HG02610 (cell line): ENCODE measurements around the gene DNASE1L3.

Source experiments
- ATAC-seq: cut with Tn5 transposase; IDR thresholded peaks from one replicate; pipeline ENCODE4 v1.9.1; 2021; ENCODE audit warnings: mild to moderate bottlenecking, moderate library complexity; ENCODE audit not compliant: unreplicated experiment

The DNASE1L3 gene

DNA sequence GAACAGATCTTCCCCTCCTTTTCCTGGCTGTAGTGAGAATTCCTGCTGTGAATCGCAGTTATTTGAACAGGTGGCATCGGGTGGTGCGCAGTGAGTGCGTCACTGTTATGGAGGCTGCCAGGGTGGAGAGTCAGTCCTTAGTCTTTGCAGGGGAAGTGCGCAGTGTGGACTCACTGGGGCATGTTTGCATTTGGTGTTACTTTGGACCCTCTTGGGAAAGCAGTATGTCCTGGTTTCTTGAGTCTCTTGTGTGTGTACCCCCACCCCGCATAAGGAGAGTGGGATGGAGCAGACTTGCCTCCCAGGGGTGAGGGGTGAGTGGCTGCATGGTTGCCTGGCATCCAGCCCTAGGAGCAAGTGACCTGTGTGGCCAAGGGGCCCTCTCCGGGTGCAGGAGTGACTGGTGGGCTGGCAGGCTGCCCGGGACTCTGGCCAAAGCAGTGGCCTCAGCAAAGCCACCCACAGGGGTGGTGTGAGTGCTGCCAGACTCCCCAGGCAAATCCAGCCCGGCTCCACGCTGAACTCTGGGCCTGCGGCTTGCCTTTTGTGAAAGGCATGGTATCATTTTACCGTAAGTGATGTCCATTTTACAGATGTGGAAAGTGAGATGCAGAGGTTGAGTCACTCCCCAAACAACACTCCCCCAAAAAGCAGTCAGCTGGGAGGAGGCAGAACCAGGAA is 46.4 kb downstream of the DNASE1L3 start:
- no peak for ATAC-seq

DNA sequence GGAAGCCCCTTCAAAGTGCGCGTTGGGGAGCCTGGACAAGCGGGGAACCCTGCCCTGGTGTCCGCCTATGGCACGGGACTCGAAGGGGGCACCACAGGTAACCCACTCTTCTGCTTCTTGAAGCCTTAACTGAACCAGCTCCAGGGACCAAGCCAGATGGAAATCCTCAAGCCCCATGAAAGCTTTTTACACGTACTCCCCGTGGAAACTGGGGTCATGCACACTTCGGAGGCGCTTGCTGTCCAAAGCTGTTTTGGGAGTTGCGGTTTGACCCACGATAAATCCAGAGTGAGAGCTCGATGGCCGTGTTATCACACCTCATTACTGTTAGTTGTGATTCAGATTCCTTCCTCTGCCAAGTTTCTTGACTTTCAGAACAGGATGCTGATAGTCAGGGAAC is 47.5 kb downstream of the DNASE1L3 start:
- no peak for ATAC-seq

DNA sequence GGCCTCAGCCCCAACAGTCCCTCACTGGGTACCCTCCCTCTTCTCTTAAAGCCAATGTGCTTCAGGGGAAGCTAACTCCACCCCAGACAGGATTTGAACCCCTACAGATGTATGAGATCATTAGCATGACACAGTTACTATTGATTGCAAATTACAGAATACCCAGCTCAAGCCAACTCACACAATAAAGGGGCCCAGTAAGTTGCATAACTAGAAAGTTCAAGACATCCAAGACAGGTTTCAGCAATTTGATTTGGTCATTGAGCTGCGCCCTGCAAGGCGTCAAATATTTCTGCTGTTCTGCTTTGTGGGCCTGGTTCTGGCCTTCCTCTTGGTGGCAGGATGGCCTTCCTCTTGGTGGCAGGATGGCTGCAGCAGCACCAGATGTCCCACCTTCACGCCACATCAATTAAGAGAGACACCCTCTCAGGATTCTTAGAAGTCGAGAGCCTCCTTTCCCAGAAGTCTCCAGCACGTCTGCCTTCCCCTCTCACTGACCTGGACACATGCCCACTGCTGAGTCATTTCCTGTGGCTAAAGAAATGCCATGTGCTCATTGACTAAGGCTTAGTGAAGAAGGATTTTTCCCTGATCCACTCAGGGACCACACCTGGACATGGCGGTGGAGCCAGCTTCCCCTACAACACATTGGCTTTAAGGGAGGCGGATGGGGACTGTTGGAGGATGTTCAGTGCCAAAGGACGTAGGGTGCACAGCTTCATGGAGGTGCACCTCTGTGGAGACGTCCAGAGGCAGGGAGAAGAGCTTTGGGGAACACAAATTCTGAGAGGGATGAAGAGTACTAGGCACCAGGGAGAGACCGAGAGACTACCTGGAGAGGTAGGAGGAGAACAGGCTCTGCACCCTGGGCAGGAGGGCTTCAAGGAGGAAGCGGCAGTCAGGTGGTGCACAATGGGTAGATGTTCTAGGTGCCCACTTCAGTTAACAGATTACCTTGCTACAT is 49.1 kb downstream of the DNASE1L3 start:
- ATAC-seq: no peak

DNA sequence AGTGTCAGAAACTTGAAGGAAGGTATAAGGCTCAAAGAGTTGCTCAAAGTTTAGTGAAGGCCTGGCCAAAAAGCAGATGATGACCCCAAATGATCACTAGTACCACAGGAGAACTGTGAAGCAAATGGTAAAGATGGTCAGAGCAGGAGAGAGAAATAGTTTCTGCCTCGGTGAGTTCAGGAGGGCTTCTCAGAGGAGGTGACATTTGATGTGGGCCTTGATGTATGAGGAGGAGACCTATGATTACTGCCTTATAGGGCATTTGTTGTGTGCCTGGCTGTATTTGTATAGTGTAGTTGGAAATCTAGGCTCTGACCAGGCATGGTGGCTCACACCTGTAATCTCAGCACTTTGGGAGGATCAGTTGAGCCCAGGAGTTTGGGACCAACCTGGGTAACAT is 50.4 kb downstream of the DNASE1L3 start:
- ATAC-seq: no peak

DNA sequence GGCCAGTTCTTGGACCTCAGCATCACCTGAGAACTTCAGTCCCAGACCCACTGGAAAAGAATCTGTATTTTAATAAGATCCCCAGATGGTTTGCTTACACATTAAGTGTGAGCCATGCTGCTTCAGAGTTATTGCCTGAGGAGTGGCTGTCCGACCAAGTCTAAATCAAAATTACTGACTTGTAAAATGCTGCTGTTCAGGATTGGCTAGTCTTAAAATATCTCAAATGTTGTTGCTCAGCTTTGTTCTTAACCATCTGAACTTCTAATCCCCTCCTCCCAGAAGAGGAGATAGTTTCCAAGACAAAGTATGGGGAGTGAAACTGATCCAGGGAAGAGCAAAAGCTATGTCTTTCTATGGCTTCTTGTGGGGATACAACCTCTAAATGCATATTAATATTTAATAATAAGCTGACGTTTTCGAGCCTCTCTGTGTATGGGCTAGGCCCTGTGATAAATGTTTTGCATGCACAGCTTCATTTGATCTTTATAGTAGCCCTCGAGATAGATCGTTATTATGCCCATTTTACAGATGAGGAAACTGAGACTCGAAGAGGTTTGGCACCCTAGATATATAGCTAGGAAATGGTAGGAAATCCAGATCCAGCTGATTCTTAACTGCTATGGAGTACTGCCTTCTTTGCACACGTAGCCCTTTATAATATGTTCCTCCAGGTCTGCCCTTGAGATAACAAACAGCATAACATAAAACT is 52.2 kb downstream of the DNASE1L3 start:
- ATAC-seq: no peak

DNA sequence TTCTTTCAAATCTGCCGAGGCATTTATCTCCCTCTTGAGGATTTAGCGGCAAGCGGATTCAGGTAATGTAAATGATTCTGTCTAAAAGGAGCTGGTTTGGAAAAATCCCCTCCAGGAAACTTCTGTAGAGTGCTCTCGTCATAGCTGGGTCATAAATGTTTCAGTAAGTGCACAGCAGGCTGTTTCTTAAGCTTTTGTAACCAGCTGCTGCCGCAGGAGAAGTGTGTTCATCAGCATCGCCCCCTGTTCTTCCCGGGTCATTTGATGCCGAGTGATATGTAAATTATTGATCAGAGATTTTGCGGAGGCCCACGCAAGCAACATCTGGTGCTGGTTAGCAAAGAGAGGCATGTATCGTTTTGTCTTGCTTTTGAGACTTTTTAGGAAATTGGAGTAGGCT is 53.1 kb downstream of the DNASE1L3 start:
- ATAC-seq: no peak

DNA sequence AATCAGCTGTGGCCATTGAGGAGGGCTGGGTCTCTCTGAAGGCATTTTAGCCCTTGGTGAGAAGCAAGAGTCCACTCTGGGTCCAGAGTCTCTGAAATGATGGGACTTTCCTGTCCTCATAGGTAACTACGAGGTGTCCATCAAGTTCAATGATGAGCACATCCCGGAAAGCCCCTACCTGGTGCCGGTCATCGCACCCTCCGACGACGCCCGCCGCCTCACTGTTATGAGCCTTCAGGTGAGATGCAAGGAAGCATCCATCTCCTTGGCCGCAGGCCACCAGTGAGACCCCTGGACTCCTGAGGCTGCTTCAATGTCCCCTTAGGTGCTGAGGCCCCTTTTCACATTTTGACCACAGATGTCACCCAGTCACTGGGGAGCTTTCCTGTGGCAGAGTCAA is 54.9 kb downstream of the DNASE1L3 start:
- ATAC-seq: no peak

DNA sequence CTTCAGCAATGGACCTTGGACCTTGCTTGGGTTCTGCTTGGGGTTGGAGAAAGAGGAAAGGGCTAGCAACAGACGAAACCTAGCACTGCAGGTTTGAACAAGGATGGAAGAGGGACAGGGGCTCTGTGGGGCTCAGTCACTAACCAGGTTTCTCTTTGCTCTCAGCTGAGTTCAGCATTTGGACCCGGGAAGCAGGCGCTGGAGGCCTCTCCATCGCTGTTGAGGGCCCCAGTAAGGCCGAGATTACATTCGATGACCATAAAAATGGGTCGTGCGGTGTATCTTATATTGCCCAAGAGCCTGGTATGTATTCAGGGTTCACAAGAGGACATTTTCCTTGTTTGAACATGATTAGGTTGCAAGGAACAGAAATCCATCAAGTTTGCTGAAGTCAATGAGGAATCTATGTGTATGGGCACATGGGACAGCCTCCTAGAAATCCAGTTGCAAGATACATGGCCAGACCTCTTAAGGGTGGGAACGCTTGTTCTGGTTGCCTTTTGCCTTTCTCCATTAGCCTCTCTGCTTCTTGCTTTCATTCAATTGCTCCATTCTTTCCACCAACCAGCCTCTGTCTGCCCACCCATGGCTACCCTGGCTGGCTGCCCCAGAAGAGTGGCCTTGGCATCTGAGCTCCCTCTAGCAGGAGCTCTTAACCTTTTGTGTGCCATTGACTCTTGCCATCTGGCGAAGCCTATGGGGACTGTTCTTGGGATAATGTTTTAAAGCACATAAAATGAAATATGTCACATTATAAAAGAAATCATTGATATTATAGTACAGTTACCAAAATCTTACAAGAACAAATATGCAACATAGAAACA is 55.9 kb downstream of the DNASE1L3 start:
- no peak for ATAC-seq

DNA sequence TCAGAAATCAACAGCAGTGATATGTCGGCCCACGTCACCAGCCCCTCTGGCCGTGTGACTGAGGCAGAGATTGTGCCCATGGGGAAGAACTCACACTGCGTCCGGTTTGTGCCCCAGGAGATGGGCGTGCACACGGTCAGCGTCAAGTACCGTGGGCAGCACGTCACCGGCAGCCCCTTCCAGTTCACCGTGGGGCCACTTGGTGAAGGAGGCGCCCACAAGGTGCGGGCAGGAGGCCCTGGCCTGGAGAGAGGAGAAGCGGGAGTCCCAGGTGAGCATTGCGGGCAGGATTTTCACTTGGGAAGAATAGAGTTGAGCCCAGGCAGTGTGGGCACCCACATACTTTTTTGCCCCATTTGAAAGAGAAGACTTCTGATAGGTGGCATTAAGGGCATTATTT is 57.4 kb downstream of the DNASE1L3 start:
- ATAC-seq: no peak

DNA sequence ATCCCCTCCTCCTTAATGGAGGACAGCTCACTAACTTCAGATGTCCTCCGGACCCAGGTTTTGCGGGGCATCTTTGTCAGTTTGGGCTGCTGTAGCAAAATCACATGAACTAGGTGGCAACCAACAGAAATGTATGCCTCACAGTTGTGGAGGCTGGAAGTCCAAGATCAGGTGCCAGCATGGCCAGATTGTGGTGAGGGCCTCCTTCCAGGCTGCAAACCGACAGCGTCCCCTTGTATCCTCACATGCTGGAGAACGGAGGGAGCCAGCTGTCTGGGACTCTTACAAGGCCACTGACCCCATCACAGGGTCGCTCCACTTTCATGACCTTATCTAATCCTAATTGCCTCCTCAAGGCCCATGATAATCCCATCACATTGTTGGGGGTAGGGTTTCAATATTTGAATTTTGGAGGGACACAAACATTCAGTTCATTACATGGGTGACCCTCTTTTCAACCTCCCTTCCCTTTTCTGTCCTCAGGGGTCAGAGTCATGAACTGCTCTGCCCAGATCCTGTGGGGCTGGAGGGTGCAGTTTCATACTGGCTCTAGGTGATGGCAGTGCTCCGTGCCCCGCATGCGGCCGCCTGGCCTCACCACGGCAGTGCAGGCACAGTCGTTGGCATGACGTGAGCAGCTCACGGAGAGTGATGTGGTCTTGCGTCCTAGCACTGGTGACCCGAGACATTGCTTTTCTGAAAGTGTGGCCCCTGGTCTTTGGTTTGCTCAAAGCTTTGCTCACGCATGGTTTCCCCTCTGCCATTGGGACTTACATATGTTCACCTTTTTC is 58.4 kb downstream of the DNASE1L3 start:
- no peak for ATAC-seq

DNA sequence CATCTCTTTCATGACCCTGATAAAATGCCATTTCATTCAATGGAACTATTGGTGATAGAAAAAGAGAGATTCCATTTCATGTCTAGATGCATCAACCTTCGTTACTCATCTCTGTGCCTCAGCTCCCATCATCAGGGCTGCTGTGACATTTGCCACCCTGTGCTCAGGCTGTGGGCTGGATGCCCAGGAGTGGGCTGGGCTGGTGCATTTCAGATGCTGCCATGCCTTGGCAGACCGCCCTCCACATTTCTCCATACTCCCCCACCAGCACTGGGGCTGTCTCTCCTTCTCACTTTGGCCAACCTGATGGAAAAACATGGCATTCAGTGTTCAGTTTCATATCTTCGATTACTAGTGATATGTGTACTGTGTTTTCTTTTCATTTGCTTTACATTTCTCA is 59.1 kb downstream of the DNASE1L3 start:
- no peak for ATAC-seq

DNA sequence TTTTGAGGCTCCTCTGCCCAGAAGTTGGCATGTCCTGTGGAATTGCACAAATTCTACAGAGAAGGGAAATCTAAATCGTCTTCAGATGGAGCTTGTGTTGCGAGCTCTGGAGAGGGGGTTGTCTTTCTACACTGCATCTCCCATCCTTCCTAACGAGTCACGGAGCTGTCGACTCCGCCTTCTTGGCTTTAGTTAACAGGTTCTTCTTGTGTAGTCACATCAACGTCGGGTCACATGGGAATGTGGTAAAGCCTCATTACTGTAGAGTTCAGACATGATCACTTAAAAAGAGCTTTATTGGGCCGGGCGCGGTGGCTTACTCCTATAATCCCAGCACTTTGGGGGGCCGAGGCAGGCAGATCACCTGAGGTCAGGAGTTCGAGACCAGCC is 60.0 kb downstream of the DNASE1L3 start:
- no peak for ATAC-seq

DNA sequence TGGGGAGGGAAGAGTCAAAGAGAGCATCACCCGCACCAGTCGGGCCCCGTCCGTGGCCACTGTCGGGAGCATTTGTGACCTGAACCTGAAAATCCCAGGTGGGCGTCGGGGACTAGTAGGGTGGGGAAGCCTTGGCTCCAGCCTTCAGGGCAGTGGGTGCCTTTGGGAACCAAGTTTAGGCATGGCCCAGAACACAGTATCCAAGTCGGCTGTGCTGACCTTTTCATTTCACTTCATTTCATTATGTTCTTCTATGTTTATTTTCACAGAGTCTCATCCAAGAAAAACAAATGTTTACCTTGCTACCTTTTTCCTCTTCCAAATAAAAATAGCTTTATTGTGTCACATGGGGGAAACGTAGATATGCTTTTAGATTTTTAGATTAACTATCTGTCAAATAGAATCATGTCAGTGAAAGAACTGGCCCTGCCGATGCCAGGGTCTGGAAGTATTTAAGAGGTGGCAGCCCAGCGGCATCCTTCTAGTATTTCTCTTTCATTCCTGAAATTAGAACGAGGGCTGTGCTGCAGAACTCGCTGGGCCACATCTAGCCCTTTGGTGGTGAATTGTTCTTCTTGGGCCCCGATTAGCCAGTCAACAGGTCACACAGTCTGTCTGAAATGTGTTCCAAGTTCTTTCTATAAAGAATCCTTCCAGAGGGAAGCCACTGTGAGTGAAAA is 60.5 kb downstream of the DNASE1L3 start:
- ATAC-seq: no peak

DNA sequence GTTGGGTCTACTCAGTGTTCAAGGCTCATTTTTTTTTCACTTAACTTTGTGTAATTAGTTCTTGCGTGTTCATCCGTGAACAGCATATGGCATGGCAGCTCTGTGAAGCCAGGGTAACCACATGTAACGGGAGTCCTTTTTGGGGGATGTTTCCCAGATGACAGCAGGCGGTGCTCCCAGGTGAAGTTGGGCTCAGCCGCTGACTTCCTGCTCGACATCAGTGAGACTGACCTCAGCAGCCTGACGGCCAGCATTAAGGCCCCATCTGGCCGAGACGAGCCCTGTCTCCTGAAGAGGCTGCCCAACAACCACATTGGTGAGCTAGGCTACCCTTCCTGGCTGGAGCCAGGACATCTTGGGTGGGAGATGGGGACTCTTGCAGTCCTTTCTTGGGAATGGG is 62.7 kb downstream of the DNASE1L3 start:
- no peak for ATAC-seq

DNA sequence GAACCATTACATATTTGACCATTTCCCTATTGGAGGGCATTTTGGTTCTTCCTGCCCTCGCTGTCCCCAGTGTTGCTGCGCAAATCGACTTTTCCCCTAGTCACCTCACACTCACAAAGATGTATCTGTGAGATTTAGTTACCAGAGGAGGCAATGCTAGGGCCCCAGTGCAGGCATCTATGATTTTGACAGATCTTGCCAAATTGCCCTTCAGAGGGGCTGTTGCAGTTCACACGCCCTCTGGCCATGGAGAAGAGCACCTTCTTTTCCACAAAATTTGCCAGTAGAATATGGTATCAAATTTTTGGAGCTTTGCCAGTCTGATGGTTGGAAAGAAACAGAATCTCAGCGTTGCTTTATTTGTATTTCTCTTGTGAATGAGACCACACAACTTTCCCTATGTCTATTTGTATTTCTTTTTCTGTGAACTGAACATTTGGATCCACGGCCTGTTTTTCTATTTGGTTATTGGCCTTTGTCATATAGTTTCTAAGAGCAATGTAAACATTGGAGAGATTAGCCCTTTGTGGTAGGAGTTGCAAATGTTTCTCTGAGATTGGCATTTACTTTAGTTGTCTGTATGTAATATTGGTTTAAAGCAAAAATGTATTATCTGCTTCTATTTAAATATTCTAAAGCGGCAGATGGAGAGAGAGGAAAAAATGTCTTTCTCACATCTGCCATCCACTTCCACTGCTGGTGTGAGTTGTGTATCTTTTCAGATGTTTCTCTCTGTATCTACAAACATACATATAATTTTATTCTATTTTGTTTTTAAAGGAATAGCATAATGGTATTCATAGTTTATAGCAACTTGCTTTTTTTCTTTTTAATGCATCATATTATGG is 66.1 kb downstream of the DNASE1L3 start:
- ATAC-seq: no peak

DNA sequence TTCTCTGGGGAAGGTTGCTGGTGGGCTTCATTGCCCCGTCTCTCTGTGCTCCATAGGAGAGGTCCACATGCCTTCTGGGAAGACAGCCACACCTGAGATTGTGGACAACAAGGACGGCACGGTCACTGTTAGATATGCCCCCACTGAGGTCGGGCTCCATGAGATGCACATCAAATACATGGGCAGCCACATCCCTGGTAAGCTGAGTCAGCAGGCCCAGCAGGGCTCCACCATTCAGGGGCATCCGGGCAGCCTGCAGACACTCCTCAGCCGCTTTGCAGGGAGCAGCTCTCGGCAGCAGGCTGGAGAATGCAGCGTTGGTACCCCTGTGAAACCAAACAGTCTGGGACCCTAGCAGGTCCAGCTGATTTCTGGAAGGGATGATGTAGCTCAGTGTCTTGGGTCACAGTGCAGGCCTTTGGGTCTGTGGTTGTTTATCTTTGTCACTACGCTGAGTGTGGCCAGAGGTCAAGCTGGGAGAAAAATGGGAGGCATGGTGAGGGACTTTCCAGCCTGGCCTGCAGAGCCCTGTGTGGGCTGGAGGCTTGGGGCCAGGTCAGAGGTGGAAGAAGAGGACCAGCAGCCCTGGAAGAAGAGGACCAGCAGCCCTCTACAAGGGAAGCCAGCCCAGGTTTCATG is 67.2 kb downstream of the DNASE1L3 start:
- ATAC-seq: no peak
